HepG2 (cell line): ENCODE results near the gene CREM. TPM values are rescaled to one million over a fixed set of nuclear protein-coding genes. Genes with fewer than 3 reads are reported as not detected.

Experiments
- ATAC-seq: fragments of 200-7000 bp; cut with Tn5 transposase; 3 replicates; pipeline ENCODE4 v1.9.1; 2020; ENCODE audit warnings: mild to moderate bottlenecking, moderate library complexity
- BruUV-seq: library from RNA; stranded (reverse); fragments of 400-500 nt; replicated peaks from 2 replicates; lab custom pipeline; 2021; lab: Mats Ljungman, UMichigan
- CTCF ChIA-PET: fragments of 300-600 bp; formaldehyde crosslinking; extraction: SDS; loops from one replicate; lab custom pipeline; 2021; ENCODE audit warnings: low total read pairs, inconsistent platforms, low intra/inter-chr PET ratio; lab: Yijun Ruan, JAX
- POLR2A ChIA-PET: fragments of 350-600 bp; sonication (Branson Sonifier 250); formaldehyde crosslinking; loops from one replicate; lab custom pipeline; 2020; ENCODE audit warnings: antibody characterized with exemption, inconsistent platforms; lab: Yijun Ruan, JAX
- DNase-seq: peaks from one replicate; pipeline ENCODE4 v3.0.0-alpha.2; 2015; ENCODE audit warnings: low spot score
- FAIRE-seq: peaks from 3 replicates; lab custom pipeline; 2011; peaks lifted over from hg19 to GRCh38; lab: Jason Lieb, UNC
- H2AFZ ChIP-seq: one replicate; pipeline ENCODE4 v1.6.1; 2011; ENCODE audit warnings: low read length, inconsistent platforms
- H3K27ac ChIP-seq: fragments of 300-600 bp; 3 replicates; pipeline ENCODE4 v1.8.0; 2011; ENCODE audit warnings: mixed run types, mild to moderate bottlenecking, mixed read lengths, low read length, inconsistent platforms; ENCODE audit not compliant: insufficient read depth; ENCODE audit errors: extremely low read length
- H3K27me3 ChIP-seq, 2 experiments: fragments of 200-600 bp in 1 of 2; 2 replicates in 1 of 2; 3 replicates in 1 of 2; pipeline versions ENCODE4 v1.6.0 to v1.8.0; 2011; ENCODE audit warnings: low read length in 2 of 2, mild to moderate bottlenecking in 2 of 2, moderate library complexity in 2 of 2, inconsistent platforms in 1 of 2; ENCODE audit not compliant: insufficient read depth in 2 of 2, control insufficient read depth in 1 of 2
- H3K36me3 ChIP-seq, 2 experiments: fragments of 200-600 bp in 1 of 2; replicated peaks in 1 of 2; 2 replicates in 1 of 2; 3 replicates in 1 of 2; pipeline versions ENCODE4 v1.5.1 to v1.8.0; 2011; ENCODE audit warnings: low read length in 2 of 2, inconsistent platforms in 1 of 2; ENCODE audit not compliant: insufficient read depth in 2 of 2, control insufficient read depth in 1 of 2
- H3K4me1 ChIP-seq: 2 replicates; pipeline ENCODE4 v1.5.1; 2012; ENCODE audit warnings: low read length, inconsistent platforms; ENCODE audit not compliant: insufficient read depth
- H3K4me2 ChIP-seq: 2 replicates; pipeline ENCODE4 v1.6.0; 2011; ENCODE audit warnings: low read depth, low read length, inconsistent platforms
- H3K4me3 ChIP-seq, 3 experiments: fragments of 200-600 bp in 1 of 3; sonication (generic), shearing (Covaris generic) in 1 of 3; replicated peaks in 1 of 3; 2 replicates each; pipeline ENCODE4 v1.5.1; 2011 to 2016; ENCODE audit warnings: low read length in 3 of 3, inconsistent platforms in 2 of 3, low read depth in 2 of 3, mild to moderate bottlenecking in 2 of 3, control low read depth in 1 of 3, mixed read lengths in 1 of 3; ENCODE audit not compliant: insufficient read depth in 1 of 3
- H3K79me2 ChIP-seq: one replicate; pipeline ENCODE4 v1.6.1; 2011; ENCODE audit warnings: low read length, inconsistent platforms; ENCODE audit not compliant: insufficient read depth
- H3K9ac ChIP-seq: 2 replicates; pipeline ENCODE4 v1.6.0; 2011; ENCODE audit warnings: mild to moderate bottlenecking, low read depth, low read length, inconsistent platforms; ENCODE audit not compliant: insufficient read depth
- H3K9me3 ChIP-seq: 2 replicates; pipeline ENCODE4 v1.5.1; 2012; ENCODE audit warnings: mild to moderate bottlenecking, low read length
- H4K20me1 ChIP-seq: 2 replicates; pipeline ENCODE4 v1.6.0; 2011; ENCODE audit warnings: inconsistent platforms, mild to moderate bottlenecking, low read length, moderate library complexity; ENCODE audit not compliant: insufficient read depth
- GATAD1 ChIP-seq: IDR thresholded peaks from 2 replicates; pipeline ENCODE4 v1.6.1; 2016; ENCODE audit warnings: missing genetic modification reagents, missing compliant biosample characterization
- HNRNPH1 ChIP-seq: fragments of 200-400 bp; formaldehyde crosslinking; optimal IDR thresholded peaks from 2 replicates; pipeline ENCODE3; 2017; ENCODE audit warnings: mild to moderate bottlenecking, low read depth, low read length
- SIN3B ChIP-seq: fragments of 150-350 bp; IDR thresholded peaks from 2 replicates; pipeline ENCODE4 v1.6.1; 2014; ENCODE audit warnings: low read length
- ZNF230 ChIP-seq: sonication (generic); formaldehyde crosslinking; IDR thresholded peaks from 2 replicates; pipeline ENCODE4 v1.4.0; 2020; ENCODE audit warnings: mild to moderate bottlenecking, missing genetic modification reagents
- ZNF326 ChIP-seq: sonication (generic); formaldehyde crosslinking; IDR thresholded peaks from 2 replicates; pipeline ENCODE4 v1.4.0; 2020; ENCODE audit warnings: missing genetic modification reagents, borderline replicate concordance
- ZNF33B ChIP-seq: sonication (generic); formaldehyde crosslinking; IDR thresholded peaks from 2 replicates; pipeline ENCODE4 v1.5.1; 2020; ENCODE audit warnings: mild to moderate bottlenecking, missing genetic modification reagents
- ZNF382 ChIP-seq: sonication (generic); formaldehyde crosslinking; IDR thresholded peaks from 2 replicates; pipeline ENCODE4 v1.5.0; 2020; ENCODE audit warnings: missing genetic modification reagents, mild to moderate bottlenecking, borderline replicate concordance
- ZNF781 ChIP-seq: sonication (generic); formaldehyde crosslinking; IDR thresholded peaks from 2 replicates; pipeline ENCODE4 v1.5.1; 2020; ENCODE audit warnings: borderline replicate concordance, mild to moderate bottlenecking, missing genetic modification reagents; ENCODE audit errors: not compliant biosample characterization
- ZSCAN30 ChIP-seq: sonication (generic); formaldehyde crosslinking; IDR thresholded peaks from 2 replicates; pipeline ENCODE4 v1.5.0; 2020; ENCODE audit warnings: mild to moderate bottlenecking, missing genetic modification reagents
- WGBS: methylation state at CpG from one replicate; pipeline ENCODE4 v1.1.6; 2017; ENCODE audit warnings: low lambda C conversion rate; 5-methylcytosine and 5-hydroxymethylcytosine counted together
- in situ Hi-C: cut with HindIII; loops from 2 replicates; pipeline ENCODE4 v1.10.0; 2017; ENCODE audit warnings: low pct_unique_long_range_greater_than_20kb; ENCODE audit not compliant: extremely low pct_ligation_motif_present
- intact Hi-C: fragments of 100-400 bp; cut with micrococcal nuclease; formaldehyde crosslinking; loops from one replicate; pipeline ENCODE4 v1.10.0; 2022; ENCODE audit not compliant: unreplicated experiment
- polyA plus RNA-seq, 8 experiments: library from polyadenylated mRNA; depleted of rRNA in 3 of 8; stranded (reverse) in 7 of 8; unstranded in 1 of 8; fragments of >200 nt; fragmentation: Illumina TruSeq in 4 of 8; extraction: Trizol in 4 of 8; gene quantifications; 2 replicates each; pipeline versions ENCODE4 v1.2.1 to v1.2.3, GENCODE V29; 2011 to 2016; ENCODE audit warnings: low read depth in 4 of 8, missing spikeins in 1 of 8, mixed read lengths in 1 of 8; ENCODE audit not compliant: insufficient read depth in 1 of 8
- total RNA-seq, 5 experiments: library from RNA; depleted of rRNA; stranded (reverse); fragments of >200 nt; fragmentation: Illumina TruSeq; extraction: Trizol; gene quantifications; 2 replicates each; pipeline ENCODE4 v1.2.3, GENCODE V29; 2016; ENCODE audit warnings: low read depth in 1 of 5
- TF ChIP-seq, protein P1 (sequence below): sonication (generic); formaldehyde crosslinking; IDR thresholded peaks from 2 replicates; pipeline ENCODE4 v1.5.0; 2020; ENCODE audit warnings: mild to moderate bottlenecking, missing genetic modification reagents
- TF ChIP-seq, protein P2 (sequence below): sonication (generic); formaldehyde crosslinking; IDR thresholded peaks from 2 replicates; pipeline ENCODE4 v1.8.1; 2023; ENCODE audit warnings: mild to moderate bottlenecking, inconsistent platforms, moderate library complexity, missing genetic modification reagents, borderline replicate concordance
- TF ChIP-seq, protein P3 (sequence below): sonication (generic); formaldehyde crosslinking; IDR thresholded peaks from 2 replicates; pipeline ENCODE4 v1.5.1; 2020; ENCODE audit warnings: mild to moderate bottlenecking, missing genetic modification reagents, moderate library complexity
- TF ChIP-seq, protein P4 (sequence below): sonication (generic); formaldehyde crosslinking; IDR thresholded peaks from 2 replicates; pipeline ENCODE4 v1.5.1; 2020; ENCODE audit warnings: mild to moderate bottlenecking, moderate library complexity, missing genetic modification reagents

Gene CREM
- total and polyA plus RNA-seq, 2 of the 13 experiments (the other 11 are each of a cell fraction or from before 2014, with no cell fraction given) = 21.3 to 25.4 TPM

DNA sequence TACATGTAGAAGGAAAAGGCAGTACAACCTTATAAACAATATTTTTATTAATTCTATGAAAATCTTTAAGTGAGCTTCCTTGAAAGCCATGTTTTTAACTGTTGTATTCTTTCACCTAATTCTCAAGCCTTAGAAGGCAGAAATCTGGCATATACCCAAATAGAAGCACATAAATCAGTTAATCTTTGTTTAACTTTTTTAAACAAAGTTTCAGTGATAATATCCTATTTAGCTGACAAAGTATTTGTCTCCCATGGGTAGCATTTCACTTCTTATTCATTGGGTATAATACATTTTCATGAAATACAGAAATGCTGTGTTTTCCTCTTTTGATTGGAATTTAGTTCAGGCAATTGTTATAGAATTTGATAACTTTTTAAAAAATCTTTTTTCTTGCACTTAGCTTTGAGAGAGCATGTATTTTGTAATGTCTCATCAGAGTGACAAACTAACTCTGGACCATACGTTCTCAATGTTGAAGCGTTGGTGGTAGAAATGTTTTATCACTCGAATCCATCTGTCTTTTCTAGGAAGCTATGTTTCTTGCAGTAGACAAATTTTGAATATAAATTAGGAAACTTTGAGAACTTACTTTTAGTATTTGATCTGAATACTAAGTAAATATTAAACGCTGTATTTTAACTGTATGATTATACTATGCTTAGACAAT lies 78.1 kb downstream of the CREM start (continued):
- TF ChIP-seq, protein P1, sequence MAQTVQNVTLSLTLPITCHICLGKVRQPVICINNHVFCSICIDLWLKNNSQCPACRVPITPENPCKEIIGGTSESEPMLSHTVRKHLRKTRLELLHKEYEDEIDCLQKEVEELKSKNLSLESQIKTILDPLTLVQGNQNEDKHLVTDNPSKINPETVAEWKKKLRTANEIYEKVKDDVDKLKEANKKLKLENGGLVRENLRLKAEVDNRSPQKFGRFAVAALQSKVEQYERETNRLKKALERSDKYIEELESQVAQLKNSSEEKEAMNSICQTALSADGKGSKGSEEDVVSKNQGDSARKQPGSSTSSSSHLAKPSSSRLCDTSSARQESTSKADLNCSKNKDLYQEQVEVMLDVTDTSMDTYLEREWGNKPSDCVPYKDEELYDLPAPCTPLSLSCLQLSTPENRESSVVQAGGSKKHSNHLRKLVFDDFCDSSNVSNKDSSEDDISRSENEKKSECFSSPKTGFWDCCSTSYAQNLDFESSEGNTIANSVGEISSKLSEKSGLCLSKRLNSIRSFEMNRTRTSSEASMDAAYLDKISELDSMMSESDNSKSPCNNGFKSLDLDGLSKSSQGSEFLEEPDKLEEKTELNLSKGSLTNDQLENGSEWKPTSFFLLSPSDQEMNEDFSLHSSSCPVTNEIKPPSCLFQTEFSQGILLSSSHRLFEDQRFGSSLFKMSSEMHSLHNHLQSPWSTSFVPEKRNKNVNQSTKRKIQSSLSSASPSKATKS (CRISPR knock-in tag) = no peak
- TF ChIP-seq ZNF230 = no peak
- no peak for TF ChIP-seq ZNF382 (CRISPR knock-in tag)
- TF ChIP-seq ZNF326 (CRISPR knock-in tag) = no peak
- TF ChIP-seq, protein P2, sequence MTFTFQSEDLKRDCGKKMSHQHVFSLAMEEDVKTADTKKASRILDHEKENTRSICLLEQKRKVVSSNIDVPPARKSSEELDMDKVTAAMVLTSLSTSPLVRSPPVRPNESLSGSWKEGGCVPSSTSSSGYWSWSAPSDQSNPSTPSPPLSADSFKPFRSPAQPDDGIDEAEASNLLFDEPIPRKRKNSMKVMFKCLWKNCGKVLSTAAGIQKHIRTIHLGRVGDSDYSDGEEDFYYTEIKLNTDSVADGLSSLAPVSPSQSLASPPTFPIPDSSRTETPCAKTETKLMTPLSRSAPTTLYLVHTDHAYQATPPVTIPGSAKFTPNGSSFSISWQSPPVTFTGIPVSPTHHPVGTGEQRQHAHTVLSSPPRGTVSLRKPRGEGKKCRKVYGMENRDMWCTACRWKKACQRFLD = no peak
- no peak for TF ChIP-seq SIN3B
- TF ChIP-seq ZSCAN30 (CRISPR knock-in tag) = no peak

DNA sequence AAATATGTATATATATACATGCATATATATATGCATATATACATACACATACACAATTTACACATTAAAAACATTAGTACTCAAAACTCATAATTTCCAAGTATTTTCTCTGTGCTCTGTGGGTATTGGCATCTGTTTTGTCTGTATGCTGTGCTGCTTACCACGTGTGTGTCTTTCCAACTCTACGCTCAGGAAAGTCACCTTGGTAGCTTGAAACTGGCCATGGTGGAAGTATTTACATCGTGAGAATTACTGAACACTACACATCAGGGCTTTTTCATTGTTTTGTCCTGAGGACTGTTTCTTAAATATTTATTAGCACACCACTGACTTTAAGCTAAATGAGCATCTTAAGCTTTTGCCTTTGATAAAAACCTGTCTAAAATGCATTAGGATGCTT lies 79.6 kb downstream of the CREM start:
- 89% methylated on average over 3 of the region's 3 CpGs for WGBS
- no TSS peak for BruUV-seq
- in situ Hi-C loops = no loop called here
- Histone ChIP-seq H3K9ac (no peak overlapping the region), H2AFZ (no peak overlapping the region), H3K27ac (no peak overlapping the region), H3K36me3 (no peaks in the 10 kb centered on the region; a peak in 1 of 5 replicates), H3K9me3 (no peaks in the 10 kb centered on the region), H3K79me2 (no peaks in the 10 kb centered on the region), H3K27me3 (no peaks in the 10 kb centered on the region), H3K4me2 (no peak overlapping the region), H4K20me1 (no peaks in the 10 kb centered on the region), H3K4me1 (peaks cover 35% of the 10 kb centered on the region), H3K4me3 (no peak overlapping the region)
- intact Hi-C loops = no loop called here
- FAIRE-seq (no peak), DNase-seq (no peak), ATAC-seq (no peak)
- CTCF ChIA-PET = no interaction called here
- POLR2A ChIA-PET = no interaction called here
- TF ChIP-seq GATAD1 (CRISPR knock-in tag) (no peak), ZNF781 (CRISPR knock-in tag) (no peak), ZNF33B (CRISPR knock-in tag) (no peak), HNRNPH1 (no peak)
- TF ChIP-seq, protein P3, sequence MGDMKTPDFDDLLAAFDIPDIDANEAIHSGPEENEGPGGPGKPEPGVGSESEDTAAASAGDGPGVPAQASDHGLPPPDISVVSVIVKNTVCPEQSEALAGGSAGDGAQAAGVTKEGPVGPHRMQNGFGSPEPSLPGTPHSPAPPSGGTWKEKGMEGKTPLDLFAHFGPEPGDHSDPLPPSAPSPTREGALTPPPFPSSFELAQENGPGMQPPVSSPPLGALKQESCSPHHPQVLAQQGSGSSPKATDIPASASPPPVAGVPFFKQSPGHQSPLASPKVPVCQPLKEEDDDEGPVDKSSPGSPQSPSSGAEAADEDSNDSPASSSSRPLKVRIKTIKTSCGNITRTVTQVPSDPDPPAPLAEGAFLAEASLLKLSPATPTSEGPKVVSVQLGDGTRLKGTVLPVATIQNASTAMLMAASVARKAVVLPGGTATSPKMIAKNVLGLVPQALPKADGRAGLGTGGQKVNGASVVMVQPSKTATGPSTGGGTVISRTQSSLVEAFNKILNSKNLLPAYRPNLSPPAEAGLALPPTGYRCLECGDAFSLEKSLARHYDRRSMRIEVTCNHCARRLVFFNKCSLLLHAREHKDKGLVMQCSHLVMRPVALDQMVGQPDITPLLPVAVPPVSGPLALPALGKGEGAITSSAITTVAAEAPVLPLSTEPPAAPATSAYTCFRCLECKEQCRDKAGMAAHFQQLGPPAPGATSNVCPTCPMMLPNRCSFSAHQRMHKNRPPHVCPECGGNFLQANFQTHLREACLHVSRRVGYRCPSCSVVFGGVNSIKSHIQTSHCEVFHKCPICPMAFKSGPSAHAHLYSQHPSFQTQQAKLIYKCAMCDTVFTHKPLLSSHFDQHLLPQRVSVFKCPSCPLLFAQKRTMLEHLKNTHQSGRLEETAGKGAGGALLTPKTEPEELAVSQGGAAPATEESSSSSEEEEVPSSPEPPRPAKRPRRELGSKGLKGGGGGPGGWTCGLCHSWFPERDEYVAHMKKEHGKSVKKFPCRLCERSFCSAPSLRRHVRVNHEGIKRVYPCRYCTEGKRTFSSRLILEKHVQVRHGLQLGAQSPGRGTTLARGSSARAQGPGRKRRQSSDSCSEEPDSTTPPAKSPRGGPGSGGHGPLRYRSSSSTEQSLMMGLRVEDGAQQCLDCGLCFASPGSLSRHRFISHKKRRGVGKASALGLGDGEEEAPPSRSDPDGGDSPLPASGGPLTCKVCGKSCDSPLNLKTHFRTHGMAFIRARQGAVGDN (CRISPR knock-in tag) = no peak
- TF ChIP-seq, protein P4, sequence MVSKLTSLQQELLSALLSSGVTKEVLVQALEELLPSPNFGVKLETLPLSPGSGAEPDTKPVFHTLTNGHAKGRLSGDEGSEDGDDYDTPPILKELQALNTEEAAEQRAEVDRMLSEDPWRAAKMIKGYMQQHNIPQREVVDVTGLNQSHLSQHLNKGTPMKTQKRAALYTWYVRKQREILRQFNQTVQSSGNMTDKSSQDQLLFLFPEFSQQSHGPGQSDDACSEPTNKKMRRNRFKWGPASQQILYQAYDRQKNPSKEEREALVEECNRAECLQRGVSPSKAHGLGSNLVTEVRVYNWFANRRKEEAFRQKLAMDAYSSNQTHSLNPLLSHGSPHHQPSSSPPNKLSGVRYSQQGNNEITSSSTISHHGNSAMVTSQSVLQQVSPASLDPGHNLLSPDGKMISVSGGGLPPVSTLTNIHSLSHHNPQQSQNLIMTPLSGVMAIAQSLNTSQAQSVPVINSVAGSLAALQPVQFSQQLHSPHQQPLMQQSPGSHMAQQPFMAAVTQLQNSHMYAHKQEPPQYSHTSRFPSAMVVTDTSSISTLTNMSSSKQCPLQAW (CRISPR knock-in tag) = no peak
